ENCODE measurements around the gene FER. TPM values are rescaled to one million over a fixed set of nuclear protein-coding genes. Genes with fewer than 3 reads are reported as not detected.
"Not testable (repeated sequence)": the region's sequence is repeated elsewhere in the genome, so short reads cannot be mapped to it uniquely, and the experiment has no call there.

Gene FER
- polyA plus RNA-seq, 1 donor (not counting 4 experiments of a cell fraction or from before 2014, with no cell fraction given): 17.1 TPM

- no peak overlapping the region for H3K4me3 ChIP-seq (ENCODE audit: control insufficient read depth in 2 of 3, extremely low read depth in 1 of 3, insufficient read depth in 2 of 3, low read depth in 1 of 3, low read length in 3 of 3)
- FAIRE-seq (no peak), DNase-seq (ENCODE audit: low read depth, low spot score) (no peak)
- no peaks in the 10 kb centered on the region for H3K9me1 ChIP-seq (ENCODE audit: control insufficient read depth, extremely low read depth, insufficient read depth, low read length)
- H3K9ac ChIP-seq (ENCODE audit: control insufficient read depth, extremely low read depth, insufficient read depth, low read length): no peak overlapping the region
- no peaks in the 10 kb centered on the region for H3K27me3 ChIP-seq (ENCODE audit: control insufficient read depth, extremely low read depth, insufficient read depth, low read length)
- H3K4me2 ChIP-seq (ENCODE audit: control insufficient read depth, extremely low read depth, insufficient read depth, low read depth, low read length): peak overlapping the region; percentile 47
- no peaks in the 10 kb centered on the region for H4K20me1 ChIP-seq (ENCODE audit: control insufficient read depth, extremely low read depth, insufficient read depth, low read length)
- H3K79me2 ChIP-seq (ENCODE audit: control insufficient read depth, insufficient read depth, low read length): no peaks in the 10 kb centered on the region
- H3K9me3 ChIP-seq (ENCODE audit: control insufficient read depth, low read depth, low read length): no peaks in the 10 kb centered on the region
- no peak overlapping the region for H2AFZ ChIP-seq (ENCODE audit: control insufficient read depth, low read length)
- TF ChIP-seq, protein P1, sequence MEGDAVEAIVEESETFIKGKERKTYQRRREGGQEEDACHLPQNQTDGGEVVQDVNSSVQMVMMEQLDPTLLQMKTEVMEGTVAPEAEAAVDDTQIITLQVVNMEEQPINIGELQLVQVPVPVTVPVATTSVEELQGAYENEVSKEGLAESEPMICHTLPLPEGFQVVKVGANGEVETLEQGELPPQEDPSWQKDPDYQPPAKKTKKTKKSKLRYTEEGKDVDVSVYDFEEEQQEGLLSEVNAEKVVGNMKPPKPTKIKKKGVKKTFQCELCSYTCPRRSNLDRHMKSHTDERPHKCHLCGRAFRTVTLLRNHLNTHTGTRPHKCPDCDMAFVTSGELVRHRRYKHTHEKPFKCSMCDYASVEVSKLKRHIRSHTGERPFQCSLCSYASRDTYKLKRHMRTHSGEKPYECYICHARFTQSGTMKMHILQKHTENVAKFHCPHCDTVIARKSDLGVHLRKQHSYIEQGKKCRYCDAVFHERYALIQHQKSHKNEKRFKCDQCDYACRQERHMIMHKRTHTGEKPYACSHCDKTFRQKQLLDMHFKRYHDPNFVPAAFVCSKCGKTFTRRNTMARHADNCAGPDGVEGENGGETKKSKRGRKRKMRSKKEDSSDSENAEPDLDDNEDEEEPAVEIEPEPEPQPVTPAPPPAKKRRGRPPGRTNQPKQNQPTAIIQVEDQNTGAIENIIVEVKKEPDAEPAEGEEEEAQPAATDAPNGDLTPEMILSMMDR (optimal IDR thresholded peaks at IDR 0.05 in 1 of 3, IDR thresholded peaks at IDR 0.05 in 1 of 3, conservative IDR thresholded peaks at IDR 0.05 in 1 of 3; ENCODE audit: extremely low read depth in 1 of 3, insufficient read depth in 2 of 3, low read length in 3 of 3): no peak
- no peak for TF ChIP-seq EZH2 (IDR thresholded peaks at IDR 0.05; ENCODE audit: low read length)
- peaks cover 2% of the 10 kb centered on the region for H3K4me1 ChIP-seq (ENCODE audit: control insufficient read depth, extremely low read depth, insufficient read depth, low read length)
- no peak overlapping the region for H3K27ac ChIP-seq (ENCODE audit: control insufficient read depth, insufficient read depth, low read length)
- dilution Hi-C loops (cut with MboI; ENCODE audit: extremely low pct_ligation_motif_present, low sequenced_read_pairs): no loop called here
- H3K36me3 ChIP-seq (ENCODE audit: control insufficient read depth in 2 of 2, extremely low read depth in 1 of 2, insufficient read depth in 2 of 2, low read length in 2 of 2): peaks cover 4 to 5% of the 10 kb centered on the region in 2 experiments
Measured at GRCh38 chr5:108898707-108899106, 151.0 kb downstream of the FER start.

GRCh38 chr5:108899244-108899643 is 151.5 kb downstream of the FER start:
- H4K20me1 ChIP-seq (ENCODE audit: control insufficient read depth, extremely low read depth, insufficient read depth, low read length); H3K9me1 ChIP-seq (ENCODE audit: control insufficient read depth, extremely low read depth, insufficient read depth, low read length); H3K36me3 ChIP-seq (ENCODE audit: control insufficient read depth in 2 of 2, extremely low read depth in 1 of 2, insufficient read depth in 2 of 2, low read length in 2 of 2); dilution Hi-C loops (cut with MboI; ENCODE audit: extremely low pct_ligation_motif_present, low sequenced_read_pairs); H3K27me3 ChIP-seq (ENCODE audit: control insufficient read depth, extremely low read depth, insufficient read depth, low read length); H3K9ac ChIP-seq (ENCODE audit: control insufficient read depth, extremely low read depth, insufficient read depth, low read length); FAIRE-seq; H3K79me2 ChIP-seq (ENCODE audit: control insufficient read depth, insufficient read depth, low read length); H3K9me3 ChIP-seq (ENCODE audit: control insufficient read depth, low read depth, low read length); DNase-seq (ENCODE audit: low read depth, low spot score); H3K27ac ChIP-seq (ENCODE audit: control insufficient read depth, insufficient read depth, low read length); H3K4me1 ChIP-seq (ENCODE audit: control insufficient read depth, extremely low read depth, insufficient read depth, low read length); H3K4me3 ChIP-seq (ENCODE audit: control insufficient read depth in 2 of 3, extremely low read depth in 1 of 3, insufficient read depth in 2 of 3, low read depth in 1 of 3, low read length in 3 of 3); H3K4me2 ChIP-seq (ENCODE audit: control insufficient read depth, extremely low read depth, insufficient read depth, low read depth, low read length); H2AFZ ChIP-seq (ENCODE audit: control insufficient read depth, low read length): not testable (repeated sequence)

DNA sequence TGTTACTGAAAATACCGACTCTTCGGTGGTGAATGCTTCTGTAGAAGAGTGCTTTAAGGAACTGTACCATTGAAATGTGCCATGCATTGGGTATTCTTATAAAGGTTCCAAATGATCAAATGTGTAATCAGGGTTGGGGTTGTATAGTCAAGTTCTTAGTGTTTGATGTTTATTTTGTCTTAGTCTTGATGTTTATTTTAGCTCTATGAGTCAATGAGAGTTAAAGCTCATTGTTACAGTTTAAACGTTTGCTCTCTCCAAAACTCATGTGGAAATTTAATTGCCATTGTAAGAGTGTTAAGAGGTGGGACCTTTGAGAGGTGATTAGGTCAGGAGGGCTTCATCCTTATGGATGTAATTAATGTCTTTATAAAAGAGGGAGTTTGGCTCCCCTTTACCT is 153.0 kb downstream of the FER start:
- no peaks in the 10 kb centered on the region for H3K9me1 ChIP-seq (ENCODE audit: control insufficient read depth, extremely low read depth, insufficient read depth, low read length)
- DNase-seq (ENCODE audit: low read depth, low spot score): no peak
- FAIRE-seq: no peak

More for the DNA sequence above, 153.0 kb downstream of the FER start:
- dilution Hi-C loops (cut with MboI; ENCODE audit: extremely low pct_ligation_motif_present, low sequenced_read_pairs): no loop called here
- Histone ChIP-seq H2AFZ (ENCODE audit: control insufficient read depth, low read length) (no peak overlapping the region), H3K79me2 (ENCODE audit: control insufficient read depth, insufficient read depth, low read length) (no peaks in the 10 kb centered on the region), H3K4me1 (ENCODE audit: control insufficient read depth, extremely low read depth, insufficient read depth, low read length) (peaks cover 2% of the 10 kb centered on the region), H3K4me3 (ENCODE audit: control insufficient read depth in 2 of 3, extremely low read depth in 1 of 3, insufficient read depth in 2 of 3, low read depth in 1 of 3, low read length in 3 of 3) (no peak overlapping the region), H3K9me3 (ENCODE audit: control insufficient read depth, low read depth, low read length) (no peaks in the 10 kb centered on the region), H4K20me1 (ENCODE audit: control insufficient read depth, extremely low read depth, insufficient read depth, low read length) (no peaks in the 10 kb centered on the region), H3K4me2 (ENCODE audit: control insufficient read depth, extremely low read depth, insufficient read depth, low read depth, low read length) (no peak overlapping the region), H3K36me3 (ENCODE audit: control insufficient read depth in 2 of 2, extremely low read depth in 1 of 2, insufficient read depth in 2 of 2, low read length in 2 of 2) (peaks cover 0 to 1% of the 10 kb centered on the region in 2 experiments), H3K9ac (ENCODE audit: control insufficient read depth, extremely low read depth, insufficient read depth, low read length) (no peak overlapping the region), H3K27me3 (ENCODE audit: control insufficient read depth, extremely low read depth, insufficient read depth, low read length) (no peaks in the 10 kb centered on the region), H3K27ac (ENCODE audit: control insufficient read depth, insufficient read depth, low read length) (no peak overlapping the region)
- no peak for TF ChIP-seq EZH2 (IDR thresholded peaks at IDR 0.05; ENCODE audit: low read length)
- TF ChIP-seq, protein P1 (optimal IDR thresholded peaks at IDR 0.05 in 1 of 3, IDR thresholded peaks at IDR 0.05 in 1 of 3, conservative IDR thresholded peaks at IDR 0.05 in 1 of 3; ENCODE audit: extremely low read depth in 1 of 3, insufficient read depth in 2 of 3, low read length in 3 of 3): no peak

All from keratinocyte (primary cell).